ENCODE results near the gene SH2D6.

SH2D6 gene

GRCh38 chr2:85449214-85449588 is 30.7 kb downstream of the SH2D6 start:
- DNase-seq (ENCODE audit: low read depth in 2 of 2), result no peak
- TF ChIP-seq, protein P1, sequence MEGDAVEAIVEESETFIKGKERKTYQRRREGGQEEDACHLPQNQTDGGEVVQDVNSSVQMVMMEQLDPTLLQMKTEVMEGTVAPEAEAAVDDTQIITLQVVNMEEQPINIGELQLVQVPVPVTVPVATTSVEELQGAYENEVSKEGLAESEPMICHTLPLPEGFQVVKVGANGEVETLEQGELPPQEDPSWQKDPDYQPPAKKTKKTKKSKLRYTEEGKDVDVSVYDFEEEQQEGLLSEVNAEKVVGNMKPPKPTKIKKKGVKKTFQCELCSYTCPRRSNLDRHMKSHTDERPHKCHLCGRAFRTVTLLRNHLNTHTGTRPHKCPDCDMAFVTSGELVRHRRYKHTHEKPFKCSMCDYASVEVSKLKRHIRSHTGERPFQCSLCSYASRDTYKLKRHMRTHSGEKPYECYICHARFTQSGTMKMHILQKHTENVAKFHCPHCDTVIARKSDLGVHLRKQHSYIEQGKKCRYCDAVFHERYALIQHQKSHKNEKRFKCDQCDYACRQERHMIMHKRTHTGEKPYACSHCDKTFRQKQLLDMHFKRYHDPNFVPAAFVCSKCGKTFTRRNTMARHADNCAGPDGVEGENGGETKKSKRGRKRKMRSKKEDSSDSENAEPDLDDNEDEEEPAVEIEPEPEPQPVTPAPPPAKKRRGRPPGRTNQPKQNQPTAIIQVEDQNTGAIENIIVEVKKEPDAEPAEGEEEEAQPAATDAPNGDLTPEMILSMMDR (IDR thresholded peaks at IDR 0.05; ENCODE audit: low read depth, low read length), result no peak
- no peak overlapping the region for H3K4me3 ChIP-seq (replicated peaks in 1 of 2; ENCODE audit: low read depth in 2 of 2, low read length in 2 of 2)

DNA sequence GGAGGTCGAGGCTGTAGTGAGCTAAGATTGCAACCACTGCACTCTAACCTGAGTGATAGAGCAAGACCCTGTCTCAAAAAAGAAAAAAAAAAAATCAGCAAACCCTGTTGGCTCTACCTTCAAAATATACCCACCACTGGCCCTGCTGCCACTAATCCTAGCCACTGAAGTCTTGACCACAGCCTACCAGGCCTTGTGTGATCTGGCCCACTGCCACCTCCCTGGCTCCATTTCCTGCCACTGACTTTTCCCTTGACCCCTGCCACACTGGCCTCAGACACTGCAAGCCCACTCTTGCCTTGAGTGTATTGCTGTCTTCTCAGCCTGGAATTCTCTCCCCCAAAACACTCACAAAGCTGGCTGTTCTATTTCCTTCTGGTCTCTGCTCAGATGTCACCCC is 33.7 kb downstream of the SH2D6 start:
- H3K4me3 ChIP-seq (replicated peaks in 1 of 2; ENCODE audit: low read depth in 2 of 2, low read length in 2 of 2), result no peak overlapping the region
- TF ChIP-seq, protein P1 (IDR thresholded peaks at IDR 0.05; ENCODE audit: low read depth, low read length), result no peak
- no peak for DNase-seq (ENCODE audit: low read depth in 2 of 2)

- DNase-seq (ENCODE audit: low read depth in 2 of 2), result no peak
- TF ChIP-seq, protein P1 (IDR thresholded peaks at IDR 0.05; ENCODE audit: low read depth, low read length), result no peak
- no peak overlapping the region for H3K4me3 ChIP-seq (replicated peaks in 1 of 2; ENCODE audit: low read depth in 2 of 2, low read length in 2 of 2)
Observed at GRCh38 chr2:85453571-85453970, 35.1 kb downstream of the SH2D6 start.

DNA sequence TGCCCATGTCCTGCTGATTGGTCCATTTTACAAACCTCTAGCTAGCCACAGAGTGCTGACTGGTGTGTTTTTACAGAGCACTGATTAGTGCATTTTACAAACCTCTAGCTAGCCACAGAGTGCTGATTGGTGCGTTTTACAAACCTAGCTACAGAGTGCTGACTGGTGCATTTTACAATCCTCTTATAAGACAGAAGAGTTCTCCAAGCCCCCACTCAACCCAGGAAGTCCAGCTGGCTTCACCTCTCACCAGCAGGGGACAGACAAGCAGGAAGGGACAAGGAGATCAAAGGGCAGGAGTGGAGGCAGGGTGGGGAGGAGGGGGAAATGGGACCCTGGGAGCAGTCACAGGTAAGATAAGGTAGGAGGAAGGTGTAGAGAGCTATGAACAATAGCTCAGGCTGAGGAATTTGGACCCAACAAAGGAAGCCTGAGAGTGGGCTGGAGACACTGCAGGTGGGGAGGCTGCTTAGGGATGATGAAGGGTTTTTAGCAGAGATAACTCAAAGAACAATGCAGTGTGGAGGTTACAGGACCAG is 37.1 kb downstream of the SH2D6 start:
- TF ChIP-seq, protein P1 (IDR thresholded peaks at IDR 0.05; ENCODE audit: low read depth, low read length), result no peak
- DNase-seq (ENCODE audit: low read depth in 2 of 2), result no peak

GRCh38 chr2:85457043-85457442 is 38.5 kb downstream of the SH2D6 start:
- no peak overlapping the region for H3K4me3 ChIP-seq (replicated peaks in 1 of 2; ENCODE audit: low read depth in 2 of 2, low read length in 2 of 2)
- TF ChIP-seq, protein P1 (IDR thresholded peaks at IDR 0.05; ENCODE audit: low read depth, low read length), result no peak
- DNase-seq (ENCODE audit: low read depth in 2 of 2), result no peak

More for the DNA sequence above, 37.1 kb downstream of the SH2D6 start:
- H3K4me3 ChIP-seq (replicated peaks in 1 of 2; ENCODE audit: low read depth in 2 of 2, low read length in 2 of 2), result no peak overlapping the region

DNA sequence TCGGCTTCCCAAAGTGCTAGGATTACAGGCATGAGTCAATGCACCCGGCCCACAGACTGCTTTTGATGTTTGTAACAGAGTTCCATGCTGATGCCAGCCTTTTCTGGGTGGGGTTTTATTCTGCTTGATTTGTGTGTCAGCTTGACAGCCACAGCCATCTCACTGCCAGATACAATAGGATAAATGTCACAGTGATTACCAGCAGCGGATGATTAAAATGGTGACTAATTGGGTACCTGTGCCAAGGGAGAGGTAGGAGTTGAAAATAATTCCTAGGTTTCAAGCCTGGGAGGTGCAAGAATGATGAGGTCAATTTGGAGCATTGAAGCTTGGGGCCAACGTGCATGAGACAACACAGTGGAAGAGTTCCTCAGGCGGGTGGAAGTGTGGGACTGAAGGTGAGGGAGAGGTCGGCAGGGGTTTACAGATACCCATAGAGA is 39.4 kb downstream of the SH2D6 start:
- no peak for DNase-seq (ENCODE audit: low read depth in 2 of 2)
- TF ChIP-seq, protein P1 (IDR thresholded peaks at IDR 0.05; ENCODE audit: low read depth, low read length), result no peak

More for the DNA sequence above, 39.4 kb downstream of the SH2D6 start:
- H3K4me3 ChIP-seq (replicated peaks in 1 of 2; ENCODE audit: low read depth in 2 of 2, low read length in 2 of 2), result no peak overlapping the region
